Pons (tissue), 1 donor: Measurements from ENCODE around the gene SAMD5.

ENCODE experiments used
- DNase-seq: peaks from one replicate; pipeline ENCODE4 v3.0.0-alpha.2; 2016; ENCODE audit warnings: low spot score

The SAMD5 gene

DNA sequence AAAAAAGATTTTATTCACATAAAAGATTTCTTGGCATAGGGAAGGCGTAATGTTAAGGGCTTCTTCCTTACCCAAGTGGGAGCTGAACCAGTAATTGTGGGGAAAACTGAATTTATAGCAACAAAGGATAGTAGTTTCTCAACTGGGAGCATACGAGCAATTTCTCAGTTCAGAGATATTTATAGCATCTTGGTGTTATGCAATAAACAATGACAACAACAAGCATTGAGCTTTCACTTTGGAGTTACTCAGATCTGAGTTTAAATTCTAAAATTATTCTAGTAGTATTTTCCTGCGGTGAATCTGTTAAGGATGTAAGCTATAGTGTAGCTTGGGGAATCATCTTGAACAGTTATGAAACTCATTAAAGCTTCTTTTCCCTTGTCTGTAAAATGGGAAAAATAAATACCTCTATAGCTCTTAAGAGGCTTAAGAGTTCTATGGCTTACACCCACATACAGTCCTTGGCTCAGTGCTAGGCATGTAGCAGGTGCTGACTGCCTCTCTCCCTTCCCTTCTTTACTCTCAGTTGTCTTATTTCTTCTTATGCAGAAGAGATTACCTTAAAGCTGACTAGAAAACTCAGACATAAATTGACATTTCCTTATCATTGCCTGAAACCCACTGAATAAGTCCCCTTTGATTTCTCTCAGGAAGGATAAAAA lies 58.8 kb downstream of the SAMD5 start:
- DNase-seq, result no peak

GRCh38 chr6:147569788-147570187 lies 61.3 kb downstream of the SAMD5 start:
- DNase-seq, result no peak

GRCh38 chr6:147570681-147571080 lies 62.2 kb downstream of the SAMD5 start:
- DNase-seq, result no peak

DNA sequence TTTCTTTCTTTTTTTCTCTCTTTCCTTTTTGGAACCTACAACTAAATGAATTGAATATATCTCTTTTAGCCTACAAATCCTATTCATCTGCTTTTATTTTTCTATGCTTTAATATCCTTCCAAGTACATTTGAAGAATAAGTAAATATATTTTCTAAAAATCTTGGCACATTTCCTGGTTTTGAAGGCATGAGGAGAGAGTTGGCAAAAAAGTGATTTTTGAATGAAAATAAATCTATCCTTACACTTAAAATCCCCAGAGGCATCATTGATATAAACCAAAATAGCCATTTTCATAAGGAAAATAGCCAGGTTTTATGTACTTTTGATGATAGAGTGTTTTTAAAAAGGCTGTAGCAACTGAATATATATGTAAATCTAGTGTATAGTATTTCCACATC lies 69.0 kb downstream of the SAMD5 start:
- no peak for DNase-seq

- no peak for DNase-seq
Observed at GRCh38 chr6:147578159-147578558, 69.7 kb downstream of the SAMD5 start.

DNA sequence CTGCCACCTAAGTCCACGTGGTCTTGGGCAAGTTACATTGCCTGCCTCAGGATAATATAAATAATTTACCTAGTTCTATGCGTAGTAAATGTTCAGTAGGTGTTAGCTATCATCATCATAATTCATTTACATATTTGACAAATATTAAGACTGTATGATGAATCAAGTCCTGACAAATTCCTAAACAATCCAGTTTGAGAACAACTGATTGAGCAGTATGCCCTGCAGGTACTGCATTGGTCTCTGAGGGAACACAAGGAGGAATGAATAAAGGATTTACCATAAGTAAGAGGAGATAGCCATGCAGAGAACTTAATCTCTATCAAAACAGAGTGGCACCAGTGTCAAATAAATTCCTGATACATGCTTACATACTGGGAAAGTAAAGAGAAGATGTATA lies 70.4 kb downstream of the SAMD5 start:
- DNase-seq, result no peak

DNA sequence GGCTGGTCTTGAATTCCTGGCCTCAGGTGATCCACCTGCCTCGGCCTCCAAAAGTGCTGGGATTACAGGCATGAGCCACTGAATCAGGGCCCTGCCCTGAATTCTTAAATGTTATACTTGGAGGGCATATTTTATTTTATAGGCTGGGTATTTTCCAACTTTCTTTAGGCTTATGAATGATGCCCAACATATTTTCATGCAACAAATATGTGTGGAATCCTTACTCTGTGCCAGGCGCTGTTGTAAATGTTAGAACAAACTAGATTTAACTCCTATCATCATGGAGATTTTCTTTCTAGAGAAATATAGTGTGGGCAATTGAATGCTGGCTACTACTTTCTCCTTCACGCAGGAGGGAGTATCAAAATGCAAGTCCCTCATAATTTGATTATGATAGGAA lies 71.2 kb downstream of the SAMD5 start:
- no peak for DNase-seq

- no peak for DNase-seq
Observed at GRCh38 chr6:147582991-147583390, 74.5 kb downstream of the SAMD5 start.

DNA sequence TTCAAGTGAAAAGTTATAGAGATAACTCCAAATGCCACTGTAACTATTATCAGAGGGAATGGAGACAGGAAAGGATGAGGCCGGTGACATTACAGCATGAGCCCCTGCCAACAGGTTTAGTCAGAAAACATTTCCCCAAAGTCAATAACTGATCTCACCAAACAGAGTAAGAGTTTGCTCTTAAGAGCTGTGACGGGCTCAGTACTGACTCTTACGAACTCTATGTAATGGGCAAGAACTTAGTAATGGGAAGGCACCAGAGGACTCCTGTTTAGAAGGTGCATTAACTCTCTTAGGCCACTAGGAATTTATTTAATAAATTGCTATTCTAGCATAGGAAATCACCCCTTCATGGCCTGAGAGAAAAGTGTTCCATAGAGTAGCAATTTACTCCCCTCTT lies 76.8 kb downstream of the SAMD5 start:
- DNase-seq, result no peak

DNA sequence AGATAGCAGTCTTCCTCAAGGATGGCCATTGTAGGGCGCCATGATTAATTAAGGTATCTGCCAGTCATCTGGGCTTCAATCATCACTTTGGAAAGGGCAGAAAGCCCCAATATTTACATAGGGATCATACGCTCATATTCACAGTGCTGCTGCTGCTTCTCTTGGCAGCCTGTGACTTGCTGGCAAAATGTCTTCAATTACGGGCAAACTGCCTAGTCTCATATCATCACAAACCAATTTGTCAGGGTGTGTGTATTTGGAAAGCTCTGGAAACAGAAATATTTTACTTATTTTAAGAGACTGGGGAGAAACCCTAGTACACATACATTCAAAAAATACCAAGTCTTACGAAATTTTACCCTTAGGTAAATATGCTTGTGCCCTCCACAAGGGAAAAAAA lies 77.6 kb downstream of the SAMD5 start:
- no peak for DNase-seq

- no peak for DNase-seq
Observed at GRCh38 chr6:147587907-147588306, 79.4 kb downstream of the SAMD5 start.

DNA sequence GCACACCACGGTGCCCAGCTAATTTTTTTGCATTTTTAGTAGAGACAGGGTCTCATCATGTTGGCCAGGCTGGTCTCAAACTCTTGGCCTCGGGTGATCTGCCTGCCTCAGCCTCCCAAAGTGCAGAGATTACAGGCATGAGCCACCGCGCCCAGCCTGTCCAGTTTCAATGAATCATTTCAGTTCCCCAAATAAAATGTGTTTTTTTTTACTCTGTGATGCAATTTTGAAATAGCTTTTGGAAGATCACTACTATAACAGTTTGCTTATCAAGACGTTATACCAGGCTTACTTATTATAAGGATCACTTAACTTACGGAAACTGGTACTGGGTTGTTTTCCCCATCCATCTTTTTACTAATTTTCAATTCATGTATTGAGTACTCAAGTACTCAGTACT lies 80.0 kb downstream of the SAMD5 start:
- no peak for DNase-seq

DNA sequence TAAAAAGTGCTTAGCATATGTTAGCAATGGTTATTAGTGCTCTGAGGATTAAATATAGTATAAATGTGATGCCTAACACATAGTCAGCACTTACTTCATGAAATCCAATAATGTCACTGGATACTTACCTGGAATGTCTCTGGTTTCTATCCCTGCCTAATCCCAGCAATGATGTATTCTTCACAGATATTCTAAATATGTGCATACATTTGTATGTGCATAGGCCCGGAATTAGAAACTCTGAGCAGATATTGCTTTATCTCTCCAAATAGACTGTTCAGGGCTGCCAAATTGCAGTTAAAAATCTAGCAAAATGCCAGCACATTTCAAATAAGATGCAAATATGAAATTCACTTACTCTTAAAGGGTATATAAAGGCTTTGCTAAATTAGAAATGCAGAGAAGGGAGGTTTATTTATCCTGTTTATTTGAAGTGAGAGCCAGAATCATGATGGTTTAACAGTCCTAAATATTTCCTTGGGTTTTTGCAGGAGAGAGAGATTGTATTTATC lies 81.3 kb downstream of the SAMD5 start:
- DNase-seq, result no peak

DNA sequence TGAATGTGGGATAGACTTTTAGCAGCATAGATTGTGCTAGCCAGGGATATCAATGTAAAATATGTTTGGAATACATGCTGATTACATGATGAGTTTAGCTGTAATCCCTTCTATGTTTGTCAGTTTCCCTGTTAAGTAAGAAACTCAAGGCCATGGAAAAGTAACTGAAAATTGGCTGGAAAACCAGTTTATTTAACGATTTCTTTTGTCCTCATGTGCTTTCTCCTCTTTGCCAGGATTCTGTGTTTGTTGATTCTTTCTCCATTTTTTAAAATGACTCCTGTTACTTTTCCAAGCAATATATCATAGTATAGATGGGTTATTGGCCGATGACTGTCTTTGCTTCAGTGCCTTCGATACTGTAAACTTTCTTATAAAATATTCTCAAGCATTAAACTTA lies 87.5 kb downstream of the SAMD5 start:
- DNase-seq, result no peak

DNA sequence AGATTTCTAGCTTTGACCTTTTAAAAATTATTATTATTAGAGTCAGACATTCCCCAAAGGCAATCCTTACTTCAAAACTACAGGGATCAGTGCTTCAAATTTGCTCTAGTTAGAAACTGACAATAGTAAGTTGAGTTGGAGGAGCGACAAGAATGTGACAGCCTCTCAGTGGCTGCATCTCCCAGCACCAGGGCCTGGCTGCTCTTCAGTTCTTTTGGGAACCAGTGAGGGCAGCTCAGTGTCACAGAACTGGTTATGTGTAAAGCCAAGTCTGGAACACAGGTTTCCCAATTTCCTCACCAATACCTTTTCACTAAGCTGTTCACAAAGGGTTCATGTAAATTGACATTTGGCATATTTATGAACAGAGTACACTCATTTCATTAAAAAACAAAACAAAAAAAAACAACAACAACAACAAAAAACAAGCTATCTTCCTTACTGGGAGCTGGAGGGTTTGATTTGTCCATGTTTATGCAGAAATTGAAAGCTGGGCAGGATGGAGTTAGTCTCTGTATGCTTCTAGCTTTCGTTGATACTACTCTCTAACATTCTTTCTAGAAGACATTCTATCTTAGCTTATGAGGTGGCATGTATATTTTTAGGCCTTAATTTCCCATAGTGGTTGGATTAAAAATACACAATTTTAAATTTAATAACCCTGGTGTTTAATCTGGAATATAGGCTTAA lies 95.0 kb downstream of the SAMD5 start:
- peak; percentile 23 for DNase-seq

DNA sequence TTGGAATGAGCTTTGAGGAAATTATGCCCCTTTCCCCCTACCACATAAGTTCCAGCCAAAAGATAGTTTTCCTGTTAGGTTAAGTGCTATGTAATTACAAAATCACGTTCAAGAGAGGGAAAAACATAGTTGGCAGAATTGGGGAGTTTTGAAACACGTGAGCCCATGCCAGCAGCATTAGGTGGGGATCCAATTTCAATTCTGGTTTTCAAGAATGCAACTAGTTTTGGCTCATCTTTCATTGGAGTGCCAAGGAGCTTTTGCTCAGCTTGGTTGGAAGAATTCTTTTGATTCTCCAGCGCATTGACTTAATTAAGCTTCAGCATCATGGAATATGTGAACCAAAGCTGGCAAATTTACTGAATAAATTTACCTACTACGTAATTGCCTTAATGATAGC lies 95.9 kb downstream of the SAMD5 start:
- DNase-seq, result no peak

DNA sequence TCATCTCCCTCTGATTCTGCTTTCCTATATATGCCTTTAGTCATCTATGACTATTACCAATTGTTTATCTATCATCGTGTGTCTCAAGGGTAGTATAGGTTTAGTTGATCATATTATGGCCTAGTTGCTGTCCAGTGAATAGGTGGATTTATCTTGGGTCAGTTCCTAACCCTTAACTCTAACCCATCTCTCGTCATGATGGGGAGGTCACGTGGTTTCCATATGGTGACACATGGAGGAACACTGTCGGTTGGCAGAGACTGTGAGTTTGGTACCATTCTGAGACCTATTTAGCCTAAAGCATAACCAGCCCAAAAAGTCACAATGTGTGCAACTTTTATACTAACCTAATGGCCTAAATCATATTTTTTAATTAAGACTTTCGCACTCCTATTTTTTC lies 103.5 kb downstream of the SAMD5 start:
- no peak for DNase-seq

GRCh38 chr6:147614501-147614900 lies 106.0 kb downstream of the SAMD5 start:
- DNase-seq, result no peak

GRCh38 chr6:147615659-147616456 lies 107.4 kb downstream of the SAMD5 start:
- DNase-seq, result no peak

GRCh38 chr6:147617366-147617765 lies 108.9 kb downstream of the SAMD5 start:
- no peak for DNase-seq

GRCh38 chr6:147618457-147618856 lies 110.0 kb downstream of the SAMD5 start:
- DNase-seq, result no peak

GRCh38 chr6:147618927-147619326 lies 110.4 kb downstream of the SAMD5 start:
- DNase-seq, result no peak
